Mesothelial cell of epicardium (in vitro differentiated cells): ENCODE measurements around the gene CRYGN. TPM values are rescaled to one million over a fixed set of nuclear protein-coding genes. Genes with fewer than 3 reads are reported as not detected.

Experiments
- DNase-seq, 2 experiments: peaks; one replicate each; pipeline ENCODE4 v3.0.0; 2021; ENCODE audit warnings: low spot score in 2 of 2; ENCODE audit not compliant: unreplicated experiment in 2 of 2
- H3K27ac Mint-ChIP-seq: 2 replicates; pipeline ENCODE4 v1.8.0; 2021; ENCODE audit warnings: mixed read lengths
- H3K27me3 Mint-ChIP-seq: 2 replicates; pipeline ENCODE4 v1.8.0; 2021; ENCODE audit warnings: low read depth, mixed read lengths
- H3K36me3 Mint-ChIP-seq: 2 replicates; pipeline ENCODE4 v1.8.0; 2021; ENCODE audit warnings: mixed read lengths
- H3K4me1 Mint-ChIP-seq: 2 replicates; pipeline ENCODE4 v1.8.0; 2021; ENCODE audit warnings: mixed read lengths
- H3K4me3 Mint-ChIP-seq: 2 replicates; pipeline ENCODE4 v1.8.0; 2021; ENCODE audit warnings: mild to moderate bottlenecking, moderate library complexity, mixed read lengths
- H3K9me3 Mint-ChIP-seq: 2 replicates; pipeline ENCODE4 v1.8.0; 2021; ENCODE audit warnings: mixed read lengths
- total RNA-seq: library from RNA; stranded (reverse); gene quantifications from 3 replicates; pipeline ENCODE4 v1.2.1, GENCODE V29; 2021
- TF ChIP-seq, protein P1 (sequence below): fragments of 200-600 bp; sonication (generic); IDR thresholded peaks from one replicate; pipeline ENCODE4 v1.5.0; 2021; ENCODE audit warnings: antibody characterized with exemption; ENCODE audit not compliant: unreplicated experiment

Gene CRYGN
- total RNA-seq, 1 donor from 2014 or later = 9.4 TPM

DNA sequence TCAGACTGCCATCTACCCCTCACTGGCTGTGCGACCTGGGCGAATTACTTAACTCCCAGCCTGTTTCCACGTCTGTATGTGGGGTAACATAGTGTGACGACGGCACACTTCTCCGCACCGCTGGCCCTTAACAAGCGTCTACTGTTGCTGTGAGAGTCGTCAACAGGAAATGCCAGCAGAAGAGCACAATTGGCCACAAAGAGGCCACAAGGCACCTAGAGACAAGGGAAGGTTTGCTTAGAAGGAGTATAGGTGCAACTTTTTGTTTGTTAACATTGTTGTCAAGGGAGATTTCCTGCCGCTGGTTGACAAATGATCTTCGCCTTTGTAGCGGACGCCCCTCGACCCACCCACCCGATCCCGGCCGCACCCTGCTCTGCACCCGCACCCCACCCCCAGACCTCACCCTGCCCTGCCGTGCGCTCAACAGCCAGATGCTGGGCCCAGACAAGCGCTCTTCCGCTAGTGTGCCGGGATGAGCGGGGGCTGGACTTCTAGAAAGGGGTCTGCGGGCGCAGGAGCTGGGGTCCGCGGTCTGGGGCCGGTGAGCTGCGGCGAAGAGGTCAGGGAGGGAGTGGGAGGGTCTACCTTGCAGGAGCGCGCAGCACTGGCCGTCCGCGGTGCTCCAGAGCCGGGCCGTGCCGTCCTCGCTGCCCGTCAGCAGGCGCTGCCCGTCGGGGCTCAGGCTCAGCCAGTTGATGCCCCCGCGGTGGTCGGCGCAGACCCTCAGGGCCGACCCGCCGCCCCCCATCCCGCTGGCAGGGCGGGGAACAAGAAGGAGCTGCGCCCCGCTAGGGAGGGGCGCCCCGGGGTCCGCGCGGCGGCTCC, 30.9 kb downstream of the CRYGN start:
- Mint-ChIP-seq H3K9me3 (peaks cover 4% of the 10 kb centered on the region), H3K36me3 (peaks cover 9% of the 10 kb centered on the region), H3K27me3 (no peaks in the 10 kb centered on the region), H3K4me1 (peaks cover 60% of the 10 kb centered on the region), H3K27ac (peak overlapping the region; percentile 92), H3K4me3 (peak overlapping the region; percentile 91)
- no peak for DNase-seq
- TF ChIP-seq, protein P1, sequence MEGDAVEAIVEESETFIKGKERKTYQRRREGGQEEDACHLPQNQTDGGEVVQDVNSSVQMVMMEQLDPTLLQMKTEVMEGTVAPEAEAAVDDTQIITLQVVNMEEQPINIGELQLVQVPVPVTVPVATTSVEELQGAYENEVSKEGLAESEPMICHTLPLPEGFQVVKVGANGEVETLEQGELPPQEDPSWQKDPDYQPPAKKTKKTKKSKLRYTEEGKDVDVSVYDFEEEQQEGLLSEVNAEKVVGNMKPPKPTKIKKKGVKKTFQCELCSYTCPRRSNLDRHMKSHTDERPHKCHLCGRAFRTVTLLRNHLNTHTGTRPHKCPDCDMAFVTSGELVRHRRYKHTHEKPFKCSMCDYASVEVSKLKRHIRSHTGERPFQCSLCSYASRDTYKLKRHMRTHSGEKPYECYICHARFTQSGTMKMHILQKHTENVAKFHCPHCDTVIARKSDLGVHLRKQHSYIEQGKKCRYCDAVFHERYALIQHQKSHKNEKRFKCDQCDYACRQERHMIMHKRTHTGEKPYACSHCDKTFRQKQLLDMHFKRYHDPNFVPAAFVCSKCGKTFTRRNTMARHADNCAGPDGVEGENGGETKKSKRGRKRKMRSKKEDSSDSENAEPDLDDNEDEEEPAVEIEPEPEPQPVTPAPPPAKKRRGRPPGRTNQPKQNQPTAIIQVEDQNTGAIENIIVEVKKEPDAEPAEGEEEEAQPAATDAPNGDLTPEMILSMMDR = no peak

DNA sequence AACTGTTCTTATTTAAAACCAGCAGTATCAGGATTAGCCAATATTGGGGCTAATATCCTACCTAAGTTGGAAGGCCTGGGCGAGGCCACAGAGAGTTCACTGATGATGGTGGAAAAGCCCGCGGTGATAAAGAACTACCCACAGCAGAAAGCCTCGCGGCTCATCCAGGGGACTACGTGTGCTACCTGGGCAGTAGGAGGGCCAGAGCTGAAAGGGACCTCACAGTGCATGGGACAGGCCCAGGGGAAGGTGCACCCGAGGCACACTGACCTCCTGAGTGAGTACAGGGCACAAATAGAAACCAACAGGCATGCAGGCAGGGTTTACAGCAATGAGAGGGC, 31.5 kb downstream of the CRYGN start:
- H3K27ac Mint-ChIP-seq = peak overlapping the region; percentile 92
- peak overlapping the region; percentile 91 for H3K4me3 Mint-ChIP-seq
- DNase-seq = no peak
- H3K4me1 Mint-ChIP-seq = peaks cover 66% of the 10 kb centered on the region
- H3K36me3 Mint-ChIP-seq = peaks cover 7% of the 10 kb centered on the region
- H3K9me3 Mint-ChIP-seq = peaks cover 4% of the 10 kb centered on the region
- TF ChIP-seq, protein P1 = no peak
- H3K27me3 Mint-ChIP-seq = no peaks in the 10 kb centered on the region

DNA sequence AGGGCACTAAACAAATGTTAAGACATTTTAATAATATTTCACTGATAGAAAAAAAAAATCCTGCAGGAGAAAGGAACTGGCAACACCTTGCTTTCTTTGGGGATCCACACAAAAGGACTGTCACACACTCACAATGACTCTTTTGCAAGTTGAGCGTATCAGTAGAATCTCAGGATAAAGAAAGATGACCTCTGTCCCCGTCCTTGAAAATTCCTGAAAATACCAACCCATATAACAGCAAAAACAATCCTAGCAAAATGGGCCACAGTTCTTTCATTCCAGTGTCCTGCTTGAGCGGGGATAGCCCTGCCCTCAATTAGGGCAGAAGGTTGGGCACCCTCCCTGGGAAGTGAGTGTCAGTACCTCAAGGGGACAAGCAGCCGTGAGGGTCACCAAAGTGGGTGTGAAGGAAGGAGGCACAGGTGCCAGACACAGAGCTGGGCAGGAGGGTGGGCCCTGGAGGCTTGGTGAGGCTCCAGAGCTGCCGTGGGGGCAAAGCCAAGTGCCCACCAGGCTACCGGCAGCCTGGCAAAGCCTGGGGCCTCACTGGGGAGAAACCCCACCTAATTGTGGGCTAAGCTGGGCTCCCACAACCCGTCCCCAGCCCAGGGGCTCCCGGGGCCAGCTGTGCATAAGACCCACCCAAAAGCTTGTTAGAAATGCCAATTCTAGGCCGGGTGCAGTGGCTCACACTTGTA, 32.9 kb downstream of the CRYGN start:
- Mint-ChIP-seq H3K4me1 (peaks cover 72% of the 10 kb centered on the region), H3K36me3 (peaks cover under 1% of the 10 kb centered on the region), H3K9me3 (no peaks in the 10 kb centered on the region), H3K27ac (peak overlapping the region; percentile 88), H3K4me3 (peak overlapping the region; percentile 91), H3K27me3 (no peaks in the 10 kb centered on the region)
- no peak for DNase-seq
- TF ChIP-seq, protein P1 = no peak

DNA sequence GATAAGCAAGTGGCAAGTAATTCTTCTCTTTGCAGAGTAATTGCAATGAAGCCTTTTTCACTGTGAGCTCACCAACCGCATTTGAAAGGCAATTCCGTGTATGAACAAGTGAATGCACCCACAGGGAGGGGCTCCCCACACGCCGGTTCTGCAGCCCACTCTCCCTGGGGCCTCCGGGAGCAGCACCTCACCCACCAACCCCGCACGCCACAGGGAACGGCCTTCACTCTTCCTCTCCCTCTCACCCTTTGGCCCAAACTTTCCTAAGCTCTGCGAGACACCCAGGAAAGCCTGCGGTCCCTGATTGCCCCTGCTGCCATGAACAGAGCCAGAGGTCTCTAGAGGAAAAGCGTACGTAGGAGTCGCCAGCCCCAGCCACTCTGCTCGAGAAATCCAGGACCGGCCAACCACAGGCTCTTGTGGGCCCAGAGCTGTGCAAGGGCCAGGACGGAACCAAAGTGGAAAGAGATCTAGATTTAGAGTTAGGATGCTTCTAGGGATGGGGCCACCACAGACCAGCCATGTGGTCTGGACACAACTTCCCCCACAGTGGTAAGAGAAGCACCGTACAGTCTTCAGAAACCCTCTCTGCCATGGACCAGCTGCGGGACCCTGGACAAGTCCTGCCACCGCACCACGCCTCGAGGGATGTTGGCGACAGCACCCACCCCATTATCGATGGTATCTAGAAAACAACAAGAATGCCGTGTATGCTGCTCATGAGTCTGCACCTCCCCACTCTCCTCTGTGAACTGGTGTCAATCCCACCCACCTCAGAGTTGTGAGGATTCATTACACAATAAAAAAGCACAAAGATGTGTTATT, 33.7 kb downstream of the CRYGN start:
- Mint-ChIP-seq H3K36me3 (peaks cover 3% of the 10 kb centered on the region), H3K4me3 (peak overlapping the region; percentile 91), H3K4me1 (peaks cover 68% of the 10 kb centered on the region), H3K27ac (peak overlapping the region; percentile 88), H3K27me3 (no peaks in the 10 kb centered on the region), H3K9me3 (no peaks in the 10 kb centered on the region)
- TF ChIP-seq, protein P1 = no peak
- no peak for DNase-seq

DNA sequence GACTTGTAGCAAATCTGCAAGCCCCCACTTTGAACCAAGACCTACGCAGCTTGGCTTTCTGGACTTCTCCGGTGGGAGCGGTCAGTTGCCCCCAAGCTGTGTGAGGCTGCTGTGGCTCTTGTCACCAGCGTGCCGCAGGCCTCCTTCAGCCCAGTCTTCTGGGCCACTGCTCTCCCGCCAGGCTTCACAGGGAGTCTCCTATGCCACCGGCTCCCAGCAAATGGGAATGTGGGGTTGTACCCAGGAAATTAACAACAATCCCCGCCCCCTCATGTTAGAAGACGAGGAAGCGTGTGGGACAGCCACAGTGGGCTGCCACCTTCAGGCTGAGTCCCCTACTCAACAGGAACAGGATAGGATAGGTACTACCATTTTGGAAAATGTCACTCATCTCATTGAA, 34.4 kb downstream of the CRYGN start:
- Mint-ChIP-seq H3K36me3 (peaks cover 3% of the 10 kb centered on the region), H3K27ac (peak overlapping the region; percentile 88), H3K4me1 (peaks cover 68% of the 10 kb centered on the region), H3K27me3 (no peaks in the 10 kb centered on the region), H3K9me3 (no peaks in the 10 kb centered on the region), H3K4me3 (peak overlapping the region; percentile 40)
- no peak for DNase-seq
- TF ChIP-seq, protein P1 = no peak
